ENCODE data around the gene SIPA1L2.

The SIPA1L2 gene

DNA sequence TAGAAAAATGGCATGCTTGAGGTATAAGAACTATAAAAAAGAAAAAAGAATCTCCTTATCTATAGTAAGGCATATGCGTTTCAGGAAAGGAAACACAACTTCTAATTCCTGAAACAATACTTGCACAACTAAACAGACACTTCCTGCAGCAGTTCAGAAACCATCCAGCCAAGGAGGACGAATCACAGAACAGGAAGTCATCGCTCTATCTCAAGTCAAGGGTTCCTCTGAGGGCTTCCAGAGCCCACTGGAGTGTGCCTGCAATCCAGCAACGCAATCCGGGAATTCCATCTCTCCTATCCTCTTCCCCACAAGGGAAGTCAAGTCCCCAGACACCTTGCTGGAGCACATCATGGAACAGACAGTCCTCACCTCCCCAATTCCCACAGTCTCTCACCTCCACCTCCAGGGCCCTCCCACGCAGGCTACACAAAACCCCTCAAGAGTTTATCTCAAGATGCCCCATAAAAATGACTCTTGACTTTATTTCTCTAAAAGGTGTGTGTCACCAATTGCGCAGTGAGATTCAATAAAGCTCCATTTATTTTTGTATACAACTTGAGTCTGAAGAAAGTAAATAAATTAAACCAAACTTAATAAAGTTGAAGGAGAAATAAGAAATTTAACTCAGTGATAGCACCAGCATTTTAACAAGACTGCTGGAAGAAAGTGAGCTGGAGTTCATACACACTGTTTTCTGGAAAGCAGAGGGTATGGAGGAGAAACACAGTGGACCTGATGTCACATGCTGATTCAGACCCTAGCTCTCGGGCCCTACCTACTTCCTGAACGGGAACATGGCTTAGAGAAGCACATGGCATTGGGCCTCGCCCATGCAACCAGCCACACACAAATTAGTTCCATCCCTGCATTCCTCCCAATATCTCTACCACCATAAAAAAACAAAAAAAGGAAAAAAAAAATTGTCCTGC lies 39.9 kb downstream of the SIPA1L2 start:
- no peak for DNase-seq (ENCODE audit: low spot score)

DNA sequence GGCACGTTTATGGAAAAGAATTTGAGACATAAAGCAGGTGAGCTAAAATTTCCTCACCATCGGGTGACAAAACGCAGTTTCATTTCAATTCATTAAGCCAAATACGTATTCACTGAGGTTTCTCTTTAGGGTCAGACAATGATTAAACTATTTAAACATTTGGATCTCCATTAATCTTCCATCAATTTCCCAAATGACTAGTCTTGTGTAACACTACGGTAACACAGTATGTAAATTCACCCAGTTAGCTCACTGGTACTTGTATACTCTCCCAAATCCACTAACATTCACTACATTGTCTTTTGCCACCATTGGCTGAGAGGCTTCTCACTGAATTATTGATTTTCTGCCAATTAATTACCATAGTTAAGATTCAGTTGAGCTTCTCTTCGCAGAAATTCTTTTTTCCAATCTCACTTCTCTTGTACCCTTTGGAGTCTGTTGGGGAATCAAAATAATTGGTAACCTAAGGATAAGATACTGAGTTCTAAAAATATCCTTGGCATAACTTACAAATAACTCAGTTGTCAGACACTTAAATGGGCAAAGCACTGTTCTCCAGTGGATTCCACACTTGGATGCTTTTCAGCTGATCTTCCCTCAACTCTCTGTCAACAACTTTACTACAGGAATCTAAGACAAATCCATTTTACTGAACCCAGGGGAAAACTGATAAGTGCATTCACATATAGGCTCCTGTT lies 40.7 kb downstream of the SIPA1L2 start:
- no peak for DNase-seq (ENCODE audit: low spot score)

DNA sequence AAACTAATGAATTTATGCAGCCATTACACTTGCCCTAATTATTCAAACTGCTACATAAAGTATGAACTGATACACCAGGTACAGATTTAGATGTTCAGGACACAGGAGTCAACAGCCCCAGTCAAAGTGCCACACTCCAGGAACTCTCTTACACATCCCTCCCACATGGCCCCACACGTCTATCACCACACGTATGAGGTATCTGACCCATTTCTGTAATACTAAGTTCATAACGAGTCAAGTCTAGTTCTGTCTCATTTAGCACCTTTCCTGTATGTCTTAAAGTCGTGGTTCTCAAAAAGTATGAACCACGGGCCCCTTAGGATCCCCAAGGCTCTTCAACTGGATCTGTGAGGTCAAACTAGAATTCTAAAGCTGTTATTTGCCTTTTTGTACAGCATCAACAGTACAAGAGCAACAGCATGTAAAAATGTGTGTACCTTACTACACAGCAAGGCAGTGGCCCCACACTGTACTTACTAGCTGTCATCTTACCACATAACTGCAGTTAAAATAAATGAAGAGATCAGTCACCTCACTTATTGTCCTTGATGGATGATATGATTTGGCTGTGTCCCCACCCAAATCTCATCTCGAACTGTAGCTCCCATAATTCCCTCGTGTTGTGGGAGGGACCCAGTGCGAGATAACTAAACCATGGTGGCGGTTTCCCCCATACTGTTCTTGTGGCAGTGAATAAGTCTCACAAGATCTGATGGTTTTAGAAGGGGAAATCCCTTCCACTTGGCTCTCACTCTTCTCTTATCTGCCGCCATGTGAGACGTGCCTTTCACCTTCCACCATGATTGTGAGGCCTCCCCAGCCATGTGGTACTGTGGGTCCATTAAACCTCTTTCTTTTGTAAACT lies 42.6 kb downstream of the SIPA1L2 start:
- no peak for DNase-seq (ENCODE audit: low spot score)

DNA sequence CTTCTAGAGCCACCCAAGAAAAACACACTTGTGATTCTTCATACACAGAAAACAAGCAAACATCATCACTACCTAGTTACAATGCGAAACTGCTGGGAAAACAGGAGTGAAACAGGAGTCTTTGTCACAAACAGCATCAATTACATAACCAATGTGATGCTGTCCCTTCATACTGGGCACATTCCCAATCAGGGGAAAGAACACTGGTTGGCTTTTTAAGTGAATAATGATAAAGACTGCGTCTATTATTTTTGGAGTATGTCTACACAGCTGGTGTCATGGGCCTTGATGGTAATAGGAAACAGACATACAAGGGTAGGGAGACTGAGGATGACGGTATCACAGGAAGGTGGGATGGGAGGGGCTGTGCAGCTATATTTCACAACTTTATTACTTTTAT lies 43.3 kb downstream of the SIPA1L2 start:
- DNase-seq (ENCODE audit: low spot score) = no peak

DNA sequence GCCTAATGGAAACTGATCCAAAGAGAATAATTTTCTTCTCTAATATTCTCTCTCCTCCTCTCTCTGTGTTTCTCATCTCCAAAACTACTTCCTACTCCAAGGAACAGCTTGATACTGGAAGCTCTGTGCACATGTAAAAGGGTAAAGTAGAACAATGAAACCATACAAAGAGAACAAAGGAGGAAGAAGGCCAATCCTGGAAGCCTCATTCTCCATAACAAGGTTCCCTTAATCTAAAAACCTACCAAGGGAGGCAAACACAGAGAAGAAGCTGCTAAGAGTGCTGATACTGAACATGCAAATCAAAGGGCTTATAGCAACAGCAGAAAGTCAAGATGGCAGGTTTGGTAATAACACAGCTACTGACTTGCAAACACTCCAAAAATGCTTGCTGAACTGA lies 44.4 kb downstream of the SIPA1L2 start:
- DNase-seq (ENCODE audit: low spot score) = no peak

GRCh38 chr1:232581932-232582331 lies 48.0 kb downstream of the SIPA1L2 start:
- no peak for DNase-seq (ENCODE audit: low spot score)
